GOT3 (cell line): Measurements from ENCODE around the gene PITPNM3.

Experiments
- DNase-seq: peaks from one replicate; lab custom pipeline; 2025; ENCODE audit warnings: mixed read lengths; lab: John Stamatoyannopoulos, UW

Gene PITPNM3

DNA sequence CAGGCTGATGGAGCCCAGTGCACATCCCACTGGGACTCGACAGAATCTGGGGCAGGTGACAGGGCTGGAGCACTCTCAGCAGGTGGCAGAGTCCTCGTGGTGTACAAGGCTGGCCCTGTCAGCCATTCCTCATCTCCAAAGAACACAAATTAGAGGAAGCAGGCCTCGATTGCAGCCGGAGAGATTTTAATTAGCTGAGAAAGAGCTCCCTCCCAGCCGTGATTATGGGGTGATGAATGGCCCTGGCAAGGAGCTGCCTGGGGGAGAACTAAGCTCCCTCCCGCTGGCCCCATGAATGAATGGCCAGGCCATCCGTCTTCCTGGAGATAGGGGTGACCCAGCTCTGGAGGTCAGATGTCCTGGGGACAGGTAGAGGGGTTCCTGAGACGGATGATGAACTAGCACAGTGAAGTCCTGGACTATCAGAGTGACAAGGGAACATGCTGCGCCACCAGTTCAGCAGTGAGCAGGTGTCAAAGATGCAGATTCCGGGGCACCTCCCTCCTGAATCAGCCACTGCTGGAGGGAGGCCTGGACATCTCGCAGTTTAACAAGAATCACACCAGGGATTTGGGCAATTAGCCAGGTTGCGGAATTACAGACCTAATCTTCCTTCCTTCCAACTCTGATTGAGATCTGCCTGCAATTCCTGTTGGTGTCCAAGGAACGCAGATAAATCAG is 76.6 kb downstream of the PITPNM3 start:
- DNase-seq, result no peak

DNA sequence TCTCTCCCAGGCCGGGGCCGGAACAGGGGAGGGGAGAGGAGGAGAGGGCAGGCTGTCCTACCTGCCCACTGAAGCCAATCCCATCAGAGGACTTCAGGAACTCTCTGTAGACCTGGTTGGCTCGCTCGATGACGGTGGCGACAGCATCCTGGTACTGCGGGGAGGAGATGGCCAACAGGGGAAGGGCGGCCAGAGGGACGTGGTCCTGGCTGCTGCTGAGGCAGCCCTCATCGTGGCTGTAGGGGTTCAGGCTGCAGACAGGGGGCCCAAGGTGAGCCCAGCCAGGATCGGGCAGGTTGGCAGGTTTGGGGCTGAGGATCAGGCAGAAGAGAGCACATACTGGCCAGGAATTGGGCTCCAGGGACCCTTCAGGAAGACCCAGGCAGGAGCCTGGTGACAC is 77.9 kb downstream of the PITPNM3 start:
- no peak for DNase-seq

DNA sequence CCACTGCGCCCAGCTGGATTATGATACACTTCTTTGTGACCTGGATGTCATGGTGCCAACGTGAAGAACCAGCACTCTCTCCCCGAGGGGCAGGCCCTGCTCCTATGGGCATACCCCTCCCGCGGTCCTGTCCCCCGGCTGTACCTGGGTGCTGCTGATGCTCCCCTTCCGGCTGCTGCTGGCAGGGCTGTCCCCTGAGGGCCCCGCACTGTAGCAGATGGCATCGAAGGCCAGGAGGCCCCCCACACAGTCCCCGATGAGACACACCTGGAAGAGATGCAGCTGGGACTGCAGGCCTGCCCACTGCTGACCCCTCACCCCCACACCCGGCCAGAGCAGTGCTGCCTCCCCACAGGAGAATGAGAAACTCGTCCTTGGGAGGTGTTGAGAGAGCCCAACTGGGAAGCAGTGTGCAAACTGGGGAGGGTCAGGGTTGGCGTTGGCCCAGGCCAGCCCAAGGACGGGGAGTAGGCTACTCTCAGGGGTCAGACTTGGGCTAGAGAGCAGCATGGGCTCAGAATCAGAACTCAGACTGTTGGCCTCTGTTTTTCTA is 78.4 kb downstream of the PITPNM3 start:
- no peak for DNase-seq

DNA sequence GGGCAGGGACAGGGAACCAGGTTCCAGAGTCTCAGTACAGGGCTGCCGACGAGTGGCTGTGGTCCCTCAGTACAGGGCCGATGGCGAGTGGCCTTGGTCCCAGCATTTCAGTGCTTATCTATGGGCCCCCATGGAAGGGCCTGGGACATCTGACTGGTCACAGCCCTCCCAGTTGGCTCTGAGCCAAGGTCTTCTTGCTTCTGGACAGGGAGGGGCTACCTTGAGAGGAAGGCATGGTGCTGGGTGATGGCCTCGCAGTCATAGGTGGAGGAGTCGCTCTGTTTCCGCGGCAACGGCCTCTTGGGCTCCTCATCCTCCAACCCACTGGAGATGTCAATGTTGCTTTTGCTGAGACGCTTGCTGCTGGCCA is 79.6 kb downstream of the PITPNM3 start:
- no peak for DNase-seq

DNA sequence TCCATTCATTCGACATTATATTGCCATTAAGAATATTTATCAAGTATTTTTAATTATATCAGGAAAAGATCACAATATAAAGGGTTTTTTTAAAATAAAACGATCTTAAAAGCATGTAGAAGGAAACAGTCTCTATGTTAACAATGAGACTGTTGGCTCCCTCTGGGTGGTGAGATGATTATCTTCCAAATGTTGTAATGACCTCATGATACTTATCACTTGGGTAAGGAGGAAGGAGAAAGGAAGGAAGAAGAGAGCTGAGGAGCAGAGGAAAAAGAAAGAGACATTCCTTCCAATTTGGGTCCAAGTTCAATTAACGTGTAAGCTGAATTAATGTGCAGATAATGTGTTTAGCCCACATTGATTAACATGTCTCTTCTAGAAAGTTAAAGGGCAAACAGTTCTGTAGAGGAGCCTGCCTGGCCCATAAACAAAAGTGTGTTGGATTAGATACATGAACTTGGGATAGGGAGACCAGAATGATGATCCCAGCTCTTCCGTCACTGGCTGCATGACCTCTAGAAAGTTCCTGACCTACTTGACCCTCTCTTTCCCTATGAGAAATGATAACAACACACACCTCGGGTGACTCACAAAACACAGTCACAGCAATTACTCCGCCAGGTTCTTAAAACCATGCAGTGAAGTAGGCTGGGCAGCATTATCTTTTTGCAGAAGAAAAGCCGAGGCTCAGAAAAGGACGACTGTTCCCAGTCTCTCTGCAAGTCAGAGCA is 80.1 kb downstream of the PITPNM3 start:
- DNase-seq, result no peak

DNA sequence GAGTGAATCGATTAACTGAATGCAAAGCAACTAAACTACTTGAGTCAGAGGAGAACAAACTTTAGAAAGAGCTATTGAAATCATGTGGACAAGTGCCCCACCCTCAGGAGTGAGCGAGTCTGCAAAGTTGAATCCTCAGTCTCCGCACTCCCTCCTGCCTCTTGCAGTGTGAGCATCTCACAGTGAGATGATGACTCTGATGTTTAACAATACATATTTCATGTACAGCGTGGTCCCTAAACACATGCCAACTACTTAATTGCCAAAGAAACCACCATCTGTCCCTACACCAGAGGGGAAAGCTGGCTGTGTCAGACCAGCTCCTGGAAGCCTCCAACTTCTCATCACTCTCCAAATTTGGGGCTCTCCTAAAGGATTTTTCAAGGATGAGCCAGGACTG is 80.9 kb downstream of the PITPNM3 start:
- DNase-seq, result no peak

DNA sequence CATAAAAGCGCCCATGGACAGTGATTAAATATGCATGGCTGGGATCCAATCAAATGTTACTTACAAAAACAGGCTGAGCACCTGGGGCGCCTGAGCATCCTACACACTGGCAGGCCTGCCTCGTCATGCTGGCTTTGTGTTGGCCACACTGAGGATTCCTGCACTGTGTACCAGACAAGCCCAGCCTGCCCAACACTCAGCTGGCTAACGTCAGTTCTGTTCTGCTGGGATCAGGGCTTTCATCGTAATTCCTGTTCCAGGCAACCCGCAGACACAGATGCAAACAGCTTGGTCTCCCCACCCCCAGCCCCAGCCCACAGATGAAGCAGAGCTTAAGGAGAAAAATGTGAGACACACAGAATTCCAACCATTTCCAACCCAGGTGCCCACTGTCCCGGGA is 81.4 kb downstream of the PITPNM3 start:
- DNase-seq, result no peak

DNA sequence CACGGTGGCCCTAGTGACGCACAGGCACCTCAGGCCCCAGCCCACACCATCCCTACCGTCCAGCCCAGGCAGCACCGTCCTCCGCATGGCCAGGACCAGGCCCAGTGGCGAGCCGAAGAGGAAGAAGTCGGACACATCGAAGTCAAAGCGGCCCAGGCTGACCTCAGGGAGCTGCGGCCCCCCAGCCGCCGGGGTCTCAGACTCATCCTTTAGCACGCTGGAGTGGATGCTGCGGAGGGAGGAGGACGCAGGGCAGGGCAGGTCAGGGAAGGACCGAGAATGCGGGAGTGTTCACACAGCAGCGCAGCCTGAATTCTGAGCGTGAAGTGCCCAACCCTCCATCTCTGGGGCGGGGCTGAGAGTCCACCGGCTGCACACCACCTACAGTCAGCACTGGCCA is 82.0 kb downstream of the PITPNM3 start:
- DNase-seq, result no peak

DNA sequence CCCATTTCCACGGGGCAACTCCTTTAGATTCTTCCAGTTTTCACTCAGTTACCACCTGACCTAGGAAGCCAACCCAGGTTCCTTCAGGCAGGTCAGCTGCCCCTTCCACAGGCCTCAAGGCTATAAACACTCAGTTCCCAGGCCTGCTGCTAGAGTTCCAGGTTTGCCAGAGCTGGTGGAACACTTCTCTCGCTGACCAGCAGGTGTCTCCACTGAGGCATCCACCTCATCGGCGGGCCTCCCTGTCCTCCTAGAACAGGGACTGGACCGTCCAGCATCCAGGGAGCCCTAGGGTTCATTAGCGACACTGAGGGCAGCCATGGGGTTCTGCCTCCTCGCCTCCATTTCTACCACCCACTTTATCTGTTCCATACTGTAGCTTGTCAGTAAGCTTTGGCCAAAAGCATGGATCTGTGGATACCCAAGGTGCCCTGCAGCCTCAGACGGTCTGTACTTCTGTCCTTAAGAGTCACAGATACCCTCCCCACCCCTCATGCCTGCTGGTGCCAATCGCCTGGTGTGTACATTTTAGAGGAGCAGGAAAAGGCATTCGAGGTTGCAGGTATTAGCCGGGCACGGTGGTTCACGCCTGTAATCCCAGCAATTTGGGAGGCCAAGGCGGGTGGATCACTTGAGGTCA is 83.1 kb downstream of the PITPNM3 start:
- no peak for DNase-seq

DNA sequence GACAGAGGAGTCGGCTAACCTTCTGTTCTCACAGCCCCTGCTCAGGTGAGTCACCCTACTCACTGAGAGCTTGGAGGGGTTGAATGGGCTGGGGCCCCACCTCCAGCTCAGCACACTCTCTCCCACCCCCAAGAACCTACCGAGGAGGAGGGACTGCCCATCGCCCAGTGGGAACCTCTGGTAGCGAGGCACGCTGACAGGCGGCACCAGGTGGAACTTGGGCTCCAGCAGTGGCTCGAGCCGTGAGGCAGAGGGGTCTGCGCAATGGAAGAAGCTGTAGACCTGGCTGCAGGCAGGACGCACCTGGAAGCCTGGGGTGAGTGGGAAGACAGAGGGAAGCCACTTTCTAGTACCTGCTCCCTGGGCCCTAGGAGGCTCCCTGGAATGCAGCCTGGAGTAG is 83.8 kb downstream of the PITPNM3 start:
- no peak for DNase-seq

DNA sequence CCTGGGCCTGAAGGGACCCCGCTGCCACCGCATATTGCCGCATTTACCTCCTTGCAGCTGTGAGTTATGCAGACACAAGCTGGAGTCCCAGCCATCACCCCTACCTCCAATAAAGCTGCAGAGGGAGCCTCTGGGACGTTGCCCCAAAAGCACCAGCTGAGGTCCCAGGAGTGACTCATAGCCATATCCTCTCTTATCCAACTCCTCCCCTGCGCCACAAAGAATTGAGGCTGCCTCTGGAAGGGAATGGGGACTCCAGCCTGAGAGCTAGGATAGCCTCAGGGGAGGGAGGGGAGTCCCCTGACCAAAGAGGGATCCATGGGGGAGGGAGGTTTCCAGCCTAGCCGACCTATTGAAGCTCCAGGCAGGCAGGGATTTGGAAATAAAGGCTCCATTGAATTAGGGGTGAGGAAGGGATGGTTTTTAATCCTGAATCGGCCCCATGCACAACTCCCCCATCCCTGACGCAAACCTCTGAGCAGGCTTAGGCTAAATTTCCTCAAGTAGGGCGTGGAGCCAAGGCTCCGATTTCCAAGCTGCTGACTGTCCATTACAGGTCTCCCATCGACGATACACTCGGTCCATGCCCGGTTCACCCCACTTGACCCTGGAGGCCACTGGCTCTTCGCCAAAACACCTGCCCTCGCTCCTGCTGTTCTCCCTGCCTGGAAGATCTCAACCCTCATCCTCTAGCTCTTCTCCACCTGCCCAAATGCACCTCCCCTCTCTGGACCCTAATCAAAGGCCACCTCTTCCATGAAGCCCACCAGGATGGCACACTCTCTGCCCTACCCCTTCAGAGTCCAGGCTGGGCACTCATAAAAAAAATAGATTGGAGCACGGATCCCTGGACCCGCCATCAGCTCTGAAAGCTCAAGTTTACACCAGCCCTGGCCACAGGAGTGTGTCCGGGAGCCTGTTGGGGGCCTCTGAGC is 84.6 kb downstream of the PITPNM3 start:
- DNase-seq, result peak; percentile 9

DNA sequence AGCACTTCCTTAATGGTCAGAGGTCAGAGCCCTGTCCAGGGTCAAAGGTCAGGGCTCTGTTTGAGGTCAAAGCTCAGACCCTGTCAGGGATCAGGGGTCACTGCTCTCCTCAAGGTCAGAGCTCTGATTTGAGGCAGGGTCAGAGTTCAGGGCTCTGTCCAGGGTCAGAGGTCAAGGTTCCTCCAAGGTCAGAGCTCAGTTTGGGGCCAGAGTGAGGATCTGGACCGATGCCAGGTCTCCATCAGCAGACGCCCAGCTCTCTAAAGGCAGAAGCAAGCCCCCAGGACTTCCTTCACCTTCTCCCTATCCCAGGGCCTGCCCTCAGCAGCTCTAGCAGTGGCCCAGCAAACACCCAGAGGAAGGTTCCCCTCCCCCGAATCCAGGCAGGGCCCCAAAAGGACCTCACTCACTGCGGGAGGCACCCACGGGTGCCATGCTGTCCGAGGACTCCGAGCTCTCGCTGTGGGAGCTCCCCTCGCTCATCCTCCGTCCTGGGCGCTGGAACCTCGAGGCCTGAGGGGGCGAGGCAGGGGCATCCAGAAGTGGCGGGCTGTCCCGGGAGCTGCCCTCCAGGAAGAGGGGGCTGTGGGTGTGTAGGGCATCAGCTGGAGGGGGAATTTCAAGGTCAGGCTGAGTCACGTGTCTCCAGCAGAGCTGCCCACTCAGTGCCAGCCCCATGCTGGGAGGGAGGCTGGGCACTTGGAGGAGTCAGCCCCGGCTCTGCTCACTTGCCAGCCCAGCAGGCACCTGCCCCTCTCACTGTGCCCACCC is 85.4 kb downstream of the PITPNM3 start:
- DNase-seq, result no peak

DNA sequence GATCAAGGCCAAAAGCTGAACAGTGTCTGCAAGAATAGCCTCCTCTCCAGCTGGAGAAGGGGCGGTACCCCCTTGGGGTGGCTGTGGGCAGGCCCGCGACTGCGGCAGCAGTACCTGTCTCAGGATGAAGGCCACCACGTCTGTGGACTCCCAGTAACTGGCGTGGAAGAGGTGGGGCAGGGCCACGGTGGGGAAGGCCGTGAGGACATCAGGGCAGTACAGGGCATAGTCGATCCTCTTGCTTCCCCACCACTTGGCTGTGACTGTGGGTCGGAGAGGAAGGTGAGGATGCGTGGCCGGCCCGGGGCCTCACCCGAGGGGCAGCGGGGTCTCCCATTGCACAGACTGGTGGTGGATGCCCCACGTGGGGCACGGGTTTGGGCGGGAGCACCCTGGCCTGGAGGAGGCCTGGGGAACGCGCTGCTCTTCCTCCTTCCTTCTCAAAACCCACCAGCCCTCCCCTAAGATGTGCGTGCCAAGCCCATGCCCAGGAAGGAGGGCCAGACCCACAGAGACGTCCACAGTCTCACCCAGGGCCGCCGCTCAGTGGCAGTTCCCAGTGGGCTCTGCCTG is 86.1 kb downstream of the PITPNM3 start:
- DNase-seq, result no peak

DNA sequence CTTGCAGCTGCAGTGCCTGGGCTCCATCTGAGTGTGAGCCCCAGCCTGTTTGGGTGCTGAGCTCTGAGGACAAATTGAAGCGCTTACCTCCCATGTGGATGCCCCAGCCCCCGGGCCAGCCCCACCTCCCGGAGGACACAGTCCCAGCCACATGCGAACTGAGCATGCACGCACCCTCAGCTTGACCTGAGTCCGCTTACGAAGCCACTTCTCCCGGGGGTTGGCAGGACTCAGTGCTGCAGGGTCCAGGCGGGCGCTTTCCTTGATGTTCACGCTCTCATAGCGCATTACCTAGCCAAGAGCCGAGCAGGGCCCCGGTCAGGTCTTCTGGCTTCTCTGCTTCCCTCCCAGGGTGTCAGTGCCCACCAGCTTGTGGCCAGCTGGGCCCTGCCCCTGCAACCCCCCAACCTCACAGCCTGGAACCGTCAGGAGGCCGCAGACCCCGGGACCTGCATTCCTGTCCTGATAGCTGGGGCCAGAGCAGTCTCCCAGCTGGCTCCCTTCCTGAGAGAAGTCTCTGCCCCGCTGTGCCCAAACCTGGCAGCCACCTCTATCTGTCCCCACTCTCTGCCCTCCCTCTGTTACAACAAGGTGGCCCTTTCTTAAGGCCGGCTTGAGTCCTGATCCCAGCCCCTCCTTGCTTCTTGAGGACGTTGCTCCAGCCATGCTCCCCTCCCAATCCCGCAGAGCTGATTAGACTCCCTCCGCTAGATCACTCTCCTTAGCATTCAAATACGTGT is 88.1 kb downstream of the PITPNM3 start:
- no peak for DNase-seq

DNA sequence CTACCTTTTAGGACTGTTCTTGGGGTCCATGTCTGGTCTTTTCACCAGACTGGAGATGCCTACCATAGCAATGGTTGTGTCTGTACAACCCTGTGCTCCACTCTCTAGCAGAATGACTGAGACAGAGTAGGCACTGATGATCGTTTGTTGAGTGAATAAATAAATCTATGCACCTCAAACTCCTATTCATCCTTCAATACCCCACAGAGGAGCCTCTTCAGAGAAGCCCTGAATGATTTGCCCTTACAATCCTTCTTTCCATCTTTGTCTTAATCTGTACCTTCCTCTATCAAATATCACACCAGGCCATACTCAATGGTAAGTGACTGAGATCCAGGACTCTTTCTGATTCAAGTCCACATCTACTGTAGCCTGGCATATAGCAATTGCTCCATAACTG is 88.8 kb downstream of the PITPNM3 start:
- DNase-seq, result no peak

DNA sequence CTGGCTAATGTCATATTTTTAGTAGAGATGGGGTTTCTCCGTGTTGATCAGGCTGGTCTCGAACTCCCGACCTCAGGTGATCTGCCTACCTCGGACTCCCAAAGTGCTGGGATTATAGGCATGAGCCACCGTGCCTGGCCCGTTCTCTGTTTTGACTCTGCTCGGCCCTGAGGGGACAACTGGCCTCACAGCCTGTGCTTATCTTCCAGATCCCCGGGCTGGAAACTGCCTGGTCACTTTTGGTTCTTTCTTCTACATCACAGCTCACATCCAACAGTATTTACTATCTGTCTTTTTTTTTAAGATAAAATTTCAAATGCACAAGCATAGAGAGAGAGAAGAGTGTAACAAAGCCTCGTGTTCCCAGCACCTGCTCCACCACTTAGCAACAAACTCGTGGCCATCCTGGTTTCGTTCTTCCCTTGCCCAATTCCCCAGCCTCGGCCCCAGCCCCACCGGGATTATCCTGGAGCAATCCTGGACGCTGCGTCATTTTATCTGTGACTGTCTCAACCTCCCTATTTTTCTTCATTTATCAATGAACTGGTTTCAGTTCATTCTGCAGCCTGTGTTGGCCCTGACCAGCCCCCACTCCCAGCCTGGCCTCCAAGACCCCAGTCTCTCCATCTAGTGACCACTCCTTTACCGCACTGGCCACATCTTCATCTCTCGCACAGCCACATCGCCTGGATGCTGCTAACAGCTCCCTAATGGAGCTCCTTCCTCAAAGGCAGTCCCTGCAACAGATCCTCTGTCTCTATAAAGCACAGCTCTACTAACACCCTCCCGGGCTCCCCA is 91.0 kb downstream of the PITPNM3 start:
- no peak for DNase-seq

DNA sequence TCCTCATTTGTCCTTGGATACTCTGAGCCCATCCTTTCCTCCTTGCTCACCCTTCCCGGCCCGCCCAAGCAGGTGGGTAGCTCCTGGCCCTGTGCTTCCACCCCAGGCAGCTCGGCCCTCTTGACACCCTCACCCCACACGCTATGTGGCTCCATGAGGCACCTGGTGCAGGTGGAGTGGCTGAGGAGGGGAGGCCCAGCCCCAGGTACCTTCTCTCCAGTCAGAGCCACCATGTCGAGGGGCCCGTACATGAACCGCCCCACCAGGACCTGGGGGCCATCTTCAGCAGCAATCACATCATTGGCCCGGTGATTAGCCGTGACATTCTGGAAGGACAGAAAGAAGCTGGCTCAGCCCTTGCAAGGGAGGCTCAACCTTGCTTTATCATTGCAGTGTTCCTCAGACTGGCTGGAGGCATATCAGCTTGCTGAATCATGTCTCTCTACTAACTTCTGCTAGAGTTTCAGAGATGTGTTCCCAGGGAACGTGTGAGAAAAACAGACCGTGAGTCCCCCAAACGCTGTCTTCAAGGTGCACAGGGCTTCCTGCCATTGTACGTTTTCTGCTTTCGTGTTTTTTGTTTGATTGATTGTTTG is 91.8 kb downstream of the PITPNM3 start:
- DNase-seq, result no peak

DNA sequence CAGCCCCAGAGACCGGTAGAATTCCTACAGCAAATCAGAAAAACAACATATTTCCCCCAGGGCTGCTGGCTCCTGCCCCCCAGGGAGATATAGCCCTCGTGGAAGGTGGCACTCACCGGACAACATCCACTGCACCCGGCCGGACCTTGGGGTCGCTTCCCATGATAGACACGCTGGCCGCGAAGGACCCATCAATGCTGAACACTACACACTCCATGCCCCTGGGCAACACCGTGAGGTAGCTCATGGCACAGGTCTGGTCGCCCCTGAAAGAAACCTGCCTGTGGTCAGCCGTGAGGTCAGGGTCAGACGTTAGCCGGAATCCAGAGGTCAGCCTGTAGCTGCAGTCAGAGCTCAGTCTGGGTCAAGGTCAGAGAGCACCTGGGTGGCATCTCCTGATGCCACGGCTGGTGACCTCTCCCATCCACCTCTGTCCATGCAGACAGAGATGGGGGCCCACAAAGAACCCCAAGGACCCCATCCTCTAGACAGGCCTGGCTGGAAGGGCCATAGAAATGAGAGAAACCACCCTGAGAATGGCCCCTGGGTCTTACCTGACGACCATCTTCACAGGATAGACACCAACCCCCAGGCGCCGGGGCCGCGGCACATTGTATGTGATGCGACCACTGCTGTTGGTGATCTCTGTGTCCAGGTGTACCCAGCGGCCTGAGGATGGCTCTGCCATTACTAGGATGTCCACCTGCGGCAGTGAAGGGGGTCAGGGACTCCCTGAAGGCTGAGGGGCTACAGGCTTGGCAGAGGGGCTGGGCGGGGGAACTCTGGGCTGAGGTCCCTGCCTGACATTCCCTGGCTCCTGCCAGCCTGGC is 92.5 kb downstream of the PITPNM3 start:
- DNase-seq, result no peak
